Vagina (tissue), 2 donors: Measurements from ENCODE around the gene FAM240B.

ENCODE experiments used
- CTCF ChIP-seq, 3 experiments: fragments of 450-650 bp in 2 of 3; fragments of 200-600 bp in 1 of 3; sonication (generic) in 1 of 3; IDR thresholded peaks; one replicate each; pipeline ENCODE4 v1.5.1; 2017 to 2019; ENCODE audit warnings: antibody characterized with exemption in 3 of 3, mild to moderate bottlenecking in 2 of 3, moderate library complexity in 2 of 3
- POLR2AphosphoS5 ChIP-seq, 2 donors: sonication (generic); formaldehyde crosslinking; IDR thresholded peaks; one replicate each; pipeline ENCODE4 v1.9.0; 2017; ENCODE audit warnings: antibody characterized with exemption in 2 of 2, mild to moderate bottlenecking in 2 of 2, low read depth in 1 of 2; ENCODE audit not compliant: insufficient read depth in 1 of 2

DNA sequence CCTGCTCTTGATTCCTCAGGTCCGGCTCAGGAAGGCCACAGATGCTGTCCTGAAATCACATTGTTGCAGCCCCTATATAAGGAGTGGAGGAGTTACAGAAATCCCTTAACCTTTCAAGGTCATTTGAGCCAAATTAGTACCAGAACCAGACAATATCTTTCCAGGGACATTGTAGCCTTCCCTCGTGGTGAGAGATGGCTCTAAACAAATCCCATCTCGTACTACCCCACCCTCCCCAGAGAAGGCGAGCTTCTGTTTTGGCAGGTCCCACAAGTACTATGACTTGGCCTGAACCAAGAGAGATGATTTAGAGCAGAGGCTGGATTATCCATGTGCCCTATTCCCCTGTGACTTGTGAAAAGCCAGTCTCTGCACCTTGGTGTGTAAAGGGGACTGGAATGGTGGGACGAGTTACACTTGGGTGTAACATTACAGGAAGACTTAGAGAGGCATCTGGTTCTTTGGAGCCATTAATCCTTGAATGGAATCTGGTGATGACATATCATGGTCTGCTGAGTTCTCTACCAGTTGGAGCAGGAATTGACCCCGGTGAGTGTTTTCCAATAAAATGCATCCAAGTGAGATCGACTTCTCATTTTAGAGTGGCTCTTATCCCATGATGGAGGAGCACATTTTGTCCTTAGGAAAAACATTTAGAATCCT is at the start of gene FAM240B:
- TF ChIP-seq CTCF (IDR thresholded peaks at IDR 0.05), result no peak
- no peak for TF ChIP-seq POLR2AphosphoS5 (IDR thresholded peaks at IDR 0.05; ENCODE audit: insufficient read depth in 1 of 2, low read depth in 1 of 2)
